Astrocyte of the cerebellum (primary cell): ENCODE data around the gene PIGL.
A peak's percentile ranks its signal among the peaks of the same experiment; 100 is the strongest.
"Not testable (repeated sequence)": the region's sequence is repeated elsewhere in the genome, so short reads cannot be mapped to it uniquely, and the experiment has no call there.

Experiments used
- DNase-seq: peaks from one replicate; pipeline ENCODE4 v3.0.0-alpha.2; 2011; ENCODE audit warnings: low read depth
- H3K4me3 ChIP-seq: 2 replicates; pipeline ENCODE4 v1.5.1; 2011; ENCODE audit warnings: mild to moderate bottlenecking, low read depth, low read length, moderate library complexity
- in situ Hi-C: cut with HindIII; loops from 2 replicates; pipeline ENCODE4 v1.10.0; 2017; ENCODE audit warnings: low sequenced_read_pairs
- TF ChIP-seq, protein P1 (sequence below): IDR thresholded peaks from 2 replicates; pipeline ENCODE4 v1.5.1; 2012; ENCODE audit warnings: low read length, low read depth, moderate library complexity, mild to moderate bottlenecking; ENCODE audit errors: missing control alignments

PIGL gene

DNA sequence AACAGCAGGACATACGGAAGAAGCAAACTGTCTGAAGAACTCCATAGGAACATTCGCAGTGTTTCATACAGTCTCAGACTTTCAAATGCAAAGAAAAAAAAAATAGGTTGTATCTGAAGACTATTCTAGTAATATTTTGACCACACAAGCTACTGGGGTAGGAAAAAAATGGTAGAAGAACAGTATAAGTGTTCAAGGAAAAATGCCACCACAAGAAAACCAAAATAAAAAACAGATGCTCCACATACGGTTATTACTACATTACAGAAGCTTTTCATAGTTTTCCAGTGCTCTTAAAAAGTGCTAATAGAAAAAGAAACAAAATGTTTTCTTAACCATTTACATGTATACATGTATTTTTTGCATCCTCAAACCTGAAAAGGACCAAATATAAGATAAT, 5.4 kb upstream of the PIGL start:
- TF ChIP-seq, protein P1, sequence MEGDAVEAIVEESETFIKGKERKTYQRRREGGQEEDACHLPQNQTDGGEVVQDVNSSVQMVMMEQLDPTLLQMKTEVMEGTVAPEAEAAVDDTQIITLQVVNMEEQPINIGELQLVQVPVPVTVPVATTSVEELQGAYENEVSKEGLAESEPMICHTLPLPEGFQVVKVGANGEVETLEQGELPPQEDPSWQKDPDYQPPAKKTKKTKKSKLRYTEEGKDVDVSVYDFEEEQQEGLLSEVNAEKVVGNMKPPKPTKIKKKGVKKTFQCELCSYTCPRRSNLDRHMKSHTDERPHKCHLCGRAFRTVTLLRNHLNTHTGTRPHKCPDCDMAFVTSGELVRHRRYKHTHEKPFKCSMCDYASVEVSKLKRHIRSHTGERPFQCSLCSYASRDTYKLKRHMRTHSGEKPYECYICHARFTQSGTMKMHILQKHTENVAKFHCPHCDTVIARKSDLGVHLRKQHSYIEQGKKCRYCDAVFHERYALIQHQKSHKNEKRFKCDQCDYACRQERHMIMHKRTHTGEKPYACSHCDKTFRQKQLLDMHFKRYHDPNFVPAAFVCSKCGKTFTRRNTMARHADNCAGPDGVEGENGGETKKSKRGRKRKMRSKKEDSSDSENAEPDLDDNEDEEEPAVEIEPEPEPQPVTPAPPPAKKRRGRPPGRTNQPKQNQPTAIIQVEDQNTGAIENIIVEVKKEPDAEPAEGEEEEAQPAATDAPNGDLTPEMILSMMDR: no peak
- DNase-seq: no peak
- in situ Hi-C loops: no loop called here
- no peak overlapping the region for H3K4me3 ChIP-seq

DNA sequence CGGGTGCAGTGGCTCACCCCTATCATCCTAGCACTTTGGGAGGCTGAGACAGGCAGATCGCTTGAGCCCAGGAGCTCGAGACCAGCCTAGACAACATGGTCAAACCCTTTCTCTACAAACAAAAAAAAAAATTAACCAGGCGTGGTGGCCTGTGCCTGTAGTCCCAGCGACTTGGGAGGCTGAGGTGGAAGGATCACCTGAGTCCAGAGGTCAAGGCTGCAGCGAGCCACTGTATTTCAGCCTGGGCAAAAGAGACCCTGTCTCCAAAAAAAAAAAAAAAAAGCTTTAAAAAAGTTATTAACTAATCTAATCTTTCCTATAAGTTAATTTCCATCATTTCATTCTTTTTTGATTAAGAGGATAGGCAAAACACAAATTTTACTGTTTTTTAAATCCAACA, 4.2 kb upstream of the PIGL start:
- TF ChIP-seq, protein P1: no peak
- no peak overlapping the region for H3K4me3 ChIP-seq
- in situ Hi-C loops: no loop called here
- DNase-seq: no peak

DNA sequence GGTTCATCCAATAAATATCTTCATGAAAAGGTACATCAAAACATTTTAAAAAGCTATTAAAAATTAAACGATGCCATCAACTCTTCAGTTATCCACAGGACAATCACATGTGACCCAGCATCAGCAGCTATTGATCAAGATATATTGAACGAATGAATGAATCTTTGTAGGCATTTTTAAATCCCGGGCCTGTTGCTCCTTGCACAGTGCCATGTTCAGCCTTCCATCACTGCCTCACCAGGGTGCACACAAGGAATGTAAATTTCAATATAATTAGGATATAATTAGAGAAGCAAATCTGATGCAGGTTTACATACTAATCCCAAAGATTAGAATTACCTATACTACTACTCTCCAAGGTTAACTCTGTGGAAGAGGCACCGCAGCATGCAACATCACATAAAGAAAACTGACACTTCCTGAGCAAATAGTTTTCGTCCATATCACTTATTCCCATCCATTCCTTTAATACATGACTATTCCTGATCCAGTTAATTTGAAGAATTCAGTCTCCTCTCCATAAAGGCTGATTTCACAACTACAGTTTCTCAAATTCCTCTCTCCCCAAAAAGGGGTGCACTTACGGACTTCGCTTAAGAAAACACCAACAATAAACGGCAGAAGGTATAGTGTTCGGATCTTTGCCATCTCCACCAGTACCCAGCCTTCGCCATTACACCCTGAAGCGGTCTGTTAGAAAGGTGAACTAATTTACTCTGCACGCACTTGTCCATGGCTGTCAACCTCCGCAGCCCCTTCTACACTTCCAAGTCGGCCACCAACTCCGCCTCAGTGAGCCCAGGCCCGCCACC, 2.6 kb upstream of the PIGL start:
- TF ChIP-seq, protein P1: no peak
- H3K4me3 ChIP-seq: peak overlapping the region; percentile 80
- in situ Hi-C loops: no loop called here
- DNase-seq: no peak

DNA sequence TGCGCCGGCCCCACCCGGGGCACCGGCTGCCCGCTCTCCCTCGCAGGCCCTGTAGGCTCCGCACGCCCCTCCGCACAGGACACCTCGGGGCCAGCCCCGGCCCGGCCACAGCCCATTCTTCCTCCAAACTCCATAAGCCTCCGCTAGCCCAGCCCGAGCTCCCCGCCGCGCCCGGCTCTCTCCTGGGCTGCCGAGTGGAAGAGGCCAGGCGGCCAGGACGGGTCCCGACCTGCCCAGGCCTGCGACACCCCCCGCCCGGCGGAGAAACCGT, 2.1 kb upstream of the PIGL start:
- no peak for DNase-seq
- peak overlapping the region; percentile 80 for H3K4me3 ChIP-seq
- TF ChIP-seq, protein P1: no peak

DNA sequence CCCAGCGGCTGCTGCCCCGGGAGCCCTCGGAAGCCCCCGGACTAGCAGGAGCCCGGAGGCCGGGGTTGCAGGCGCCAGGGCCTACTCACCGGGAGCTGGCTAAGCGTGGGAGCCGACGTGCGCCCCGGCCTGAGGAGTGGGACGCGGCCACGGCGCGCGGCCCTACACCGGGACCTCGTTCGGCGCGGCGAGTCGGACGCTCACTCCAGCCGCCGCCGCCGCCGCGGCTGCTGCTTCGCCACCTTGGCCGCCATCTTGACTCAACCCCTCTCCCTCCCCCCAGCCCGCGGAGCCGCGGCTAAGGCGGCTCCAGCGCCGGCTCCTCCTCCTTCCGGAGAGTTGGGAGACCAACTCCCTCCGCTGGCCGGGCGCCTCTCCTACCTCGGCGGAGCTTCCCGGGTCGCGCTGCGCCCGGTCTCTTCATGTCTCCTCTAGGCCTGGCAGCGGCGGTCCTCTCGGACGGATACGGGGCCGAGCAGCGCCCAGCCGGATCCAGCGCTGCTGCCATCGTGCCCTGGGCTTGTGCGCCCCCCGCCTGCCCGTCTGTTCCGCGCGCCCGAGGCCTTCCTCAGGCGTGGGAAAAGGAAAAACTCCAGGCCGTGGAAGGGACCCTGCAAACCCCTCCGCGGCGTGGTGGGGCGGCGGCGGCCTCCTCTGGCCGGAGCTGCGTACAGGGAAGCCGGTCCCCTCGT, 1.6 kb upstream of the PIGL start, which contains the start of gene NCOR1:
Gene NCOR1, minus strand, starts transcription at position 262 of the 692 bp plus-strand sequence. CDS start 20,965 bp downstream, outside the sequence.
- peak; percentile 84 for DNase-seq
- TF ChIP-seq, protein P1: peak; percentile 37
- H3K4me3 ChIP-seq: peak within 1 kb of the TSS; percentile 80
- in situ Hi-C loops: no loop called here

More for the DNA sequence above, 2.1 kb upstream of the PIGL start:
- in situ Hi-C loops: no loop called here

DNA sequence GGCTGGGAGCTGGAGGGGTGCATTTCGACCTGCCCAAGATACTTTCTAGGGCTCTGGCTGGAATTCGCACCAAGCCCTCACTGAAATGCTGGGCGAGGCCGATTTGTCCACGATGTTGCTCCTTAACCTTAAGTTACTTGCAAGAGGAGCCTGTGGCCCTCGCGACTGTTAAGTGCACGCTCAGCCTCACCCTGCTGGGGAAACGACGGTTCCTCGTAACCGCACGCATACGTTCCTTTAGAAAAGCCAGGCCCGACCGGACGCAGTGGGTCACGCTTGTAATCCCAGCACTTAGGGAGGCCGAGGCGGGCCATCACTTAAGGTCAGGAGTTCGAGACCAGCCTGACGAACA, 1.1 kb upstream of the PIGL start:
- TF ChIP-seq, protein P1: no peak
- no peak for DNase-seq
- peak overlapping the region; percentile 80 for H3K4me3 ChIP-seq
- in situ Hi-C loops: no loop called here

DNA sequence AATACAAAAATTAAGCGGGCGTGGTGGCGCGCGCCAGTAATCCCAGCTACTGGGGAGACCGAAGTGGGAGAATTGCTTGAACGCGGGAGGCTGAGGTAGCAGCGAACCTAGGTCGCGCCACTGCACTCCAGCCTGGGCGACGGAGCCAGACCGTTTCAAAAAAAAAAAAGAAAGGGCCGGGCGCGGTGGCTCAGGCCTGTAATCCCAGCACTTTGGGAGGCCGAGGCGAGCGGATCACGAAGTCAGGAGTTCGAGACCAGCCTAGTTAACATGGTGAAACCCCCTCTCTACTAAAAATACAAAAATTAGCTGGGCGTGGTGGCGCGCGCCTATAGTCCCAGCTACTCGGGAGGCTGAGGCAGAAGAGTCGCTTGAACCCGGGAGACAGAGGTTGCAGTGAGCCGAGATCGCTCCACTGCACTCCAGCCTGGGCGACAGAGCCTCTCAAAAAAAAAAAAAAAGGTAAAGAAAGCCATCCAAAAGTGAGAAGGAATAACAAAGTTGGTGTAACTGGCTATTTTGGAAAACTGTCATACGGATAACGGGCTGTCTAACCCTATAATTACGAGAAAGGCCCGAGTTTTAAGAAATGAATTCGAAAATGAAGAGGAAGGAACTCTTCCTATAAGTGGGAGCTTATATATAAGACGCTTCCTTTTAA, 539 bp upstream of the PIGL start:
- in situ Hi-C loops, DNase-seq: not testable (repeated sequence)
- H3K4me3 ChIP-seq: peak overlapping the region; percentile 100
